Right atrium auricular region (tissue), 2 donors: ENCODE data around the gene DMAC1. TPM values are rescaled to one million over a fixed set of nuclear protein-coding genes. Genes with fewer than 3 reads are reported as not detected.

Experiments used
- DNase-seq: peaks from one replicate; pipeline ENCODE4 v3.0.0-alpha.2; 2019; ENCODE audit warnings: low spot score
- H3K27ac ChIP-seq, 2 donors: fragments of 200-600 bp; sonication (generic); 1 replicate in 1 of 2; 2 replicates in 1 of 2; pipeline ENCODE4 v1.5.1; 2016 to 2019
- H3K27me3 ChIP-seq, 2 donors: fragments of 200-600 bp; sonication (generic); one replicate each; pipeline versions ENCODE4 v1.5.1 to v1.6.0; 2017 to 2019
- H3K36me3 ChIP-seq: fragments of 200-600 bp; sonication (generic); one replicate; pipeline ENCODE4 v1.5.1; 2016
- H3K4me1 ChIP-seq, 2 donors: fragments of 200-600 bp; sonication (generic); one replicate each; pipeline versions ENCODE4 v1.5.1 to v1.6.0; 2017 to 2019
- H3K4me3 ChIP-seq, 2 donors: fragments of 200-600 bp; sonication (generic); 1 replicate in 1 of 2; 2 replicates in 1 of 2; pipeline ENCODE4 v1.5.1; 2017 to 2019; ENCODE audit warnings: mild to moderate bottlenecking in 1 of 2, moderate library complexity in 1 of 2
- H3K9me3 ChIP-seq, 2 donors: fragments of 200-600 bp; sonication (generic); one replicate each; pipeline ENCODE4 v1.5.1; 2019
- CTCF ChIP-seq, 2 donors: fragments of 200-600 bp; sonication (generic); IDR thresholded peaks; one replicate each; pipeline ENCODE4 v1.5.1; 2019; ENCODE audit warnings: antibody characterized with exemption in 2 of 2
- total RNA-seq, 2 donors: library from RNA; depleted of rRNA; stranded (reverse); fragments of >200 nt; gene quantifications; one replicate each; pipeline ENCODE4 v1.1.0, GENCODE V29; 2016

The DMAC1 gene
- 10 to 100 TPM; 21.0 to 30.7 TPM for total RNA-seq

DNA sequence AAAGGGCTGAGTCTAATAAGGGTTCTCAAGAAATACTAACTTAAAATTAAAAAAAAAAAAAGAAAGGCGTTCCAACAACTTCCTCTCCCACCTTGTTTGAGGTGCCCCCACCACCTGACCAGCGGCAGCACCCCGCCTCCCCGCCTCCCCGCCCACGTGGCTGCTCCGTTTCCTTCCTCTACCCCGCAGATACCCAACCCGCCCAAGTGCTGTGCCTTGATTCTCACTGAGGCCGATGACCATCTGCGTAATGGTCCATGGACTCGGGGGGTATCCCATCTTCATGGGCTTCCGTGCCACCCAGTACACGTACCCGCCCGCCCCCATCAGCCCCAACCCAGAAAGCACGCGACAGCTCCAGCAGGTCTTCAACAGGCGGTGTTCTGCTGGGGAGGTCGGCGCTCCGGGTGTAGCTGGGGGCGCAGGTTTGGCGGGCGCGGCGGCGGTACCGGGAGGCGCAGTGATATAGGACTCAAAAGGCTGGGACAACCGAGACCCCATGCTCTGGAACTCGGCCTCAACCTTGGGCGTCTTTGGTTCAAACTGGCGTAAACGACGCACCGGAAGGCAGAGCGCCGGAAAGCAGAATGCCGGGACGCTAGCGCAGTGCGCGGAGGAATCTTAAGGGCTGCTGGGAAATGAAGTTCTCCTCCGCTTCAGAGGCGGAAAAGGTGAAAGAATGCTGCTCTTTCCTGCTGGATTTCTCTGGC lies at the start of gene DMAC1:
Gene DMAC1 (minus strand): TSS at position 545 of the 710 bp plus-strand sequence. CDS start 44 bp downstream, at position 501.
- H3K27ac ChIP-seq: peak within 1 kb of the TSS; percentile 93 to 94
- H3K4me1 ChIP-seq: peaks cover 0 to 7% of the 10 kb centered on the region in 2 donors
- TF ChIP-seq CTCF (IDR thresholded peaks at IDR 0.05): no peak
- H3K27me3 ChIP-seq: no peaks in the 10 kb centered on the region
- H3K4me3 ChIP-seq: peak within 1 kb of the TSS; percentile 81 to 98
- DNase-seq: peak; percentile 76
- H3K9me3 ChIP-seq: no peaks in the 10 kb centered on the region
- peaks cover 11% of the 10 kb centered on the region for H3K36me3 ChIP-seq

GRCh38 chr9:7849362-7849761 lies 49.8 kb upstream of the DMAC1 start:
- Histone ChIP-seq H3K9me3 (no peaks in the 10 kb centered on the region), H3K27me3 (no peaks in the 10 kb centered on the region), H3K4me1 (no peaks in the 10 kb centered on the region), H3K27ac (no peak overlapping the region), H3K4me3 (no peak overlapping the region), H3K36me3 (no peaks in the 10 kb centered on the region)
- DNase-seq: no peak
- no peak for TF ChIP-seq CTCF (IDR thresholded peaks at IDR 0.05)

DNA sequence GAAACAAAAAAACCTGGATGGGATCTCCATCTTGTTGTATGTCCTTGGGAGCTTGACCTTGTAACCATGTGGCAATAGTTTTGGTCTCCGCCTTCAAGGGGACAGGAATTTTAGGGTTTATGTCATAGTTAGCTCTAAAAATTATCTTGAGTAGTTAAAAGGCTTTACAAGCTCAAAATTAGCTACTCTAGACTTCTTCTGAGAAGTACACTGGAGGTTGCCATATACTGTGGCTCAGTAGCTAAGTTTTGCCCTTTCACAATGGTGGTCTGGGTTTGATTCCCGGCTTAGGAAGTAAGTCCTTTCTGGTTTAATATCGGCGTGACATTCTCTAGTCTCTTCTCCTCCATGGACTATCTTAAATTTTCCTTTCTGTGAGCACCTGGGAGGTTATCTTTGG lies 48.9 kb upstream of the DMAC1 start:
- Histone ChIP-seq H3K27me3 (no peaks in the 10 kb centered on the region), H3K4me3 (no peak overlapping the region), H3K27ac (no peak overlapping the region), H3K4me1 (no peaks in the 10 kb centered on the region), H3K36me3 (no peaks in the 10 kb centered on the region), H3K9me3 (no peaks in the 10 kb centered on the region)
- DNase-seq: no peak
- no peak for TF ChIP-seq CTCF (IDR thresholded peaks at IDR 0.05)

- Histone ChIP-seq H3K9me3 (no peaks in the 10 kb centered on the region), H3K4me1 (no peaks in the 10 kb centered on the region), H3K36me3 (no peaks in the 10 kb centered on the region), H3K4me3 (no peak overlapping the region), H3K27me3 (no peaks in the 10 kb centered on the region), H3K27ac (no peak overlapping the region)
- TF ChIP-seq CTCF (IDR thresholded peaks at IDR 0.05): peak in 1 of 2 donors; percentile 39
- no peak for DNase-seq
These were observed 44.7 kb upstream of the DMAC1 start for GRCh38 chr9:7844242-7844641.

DNA sequence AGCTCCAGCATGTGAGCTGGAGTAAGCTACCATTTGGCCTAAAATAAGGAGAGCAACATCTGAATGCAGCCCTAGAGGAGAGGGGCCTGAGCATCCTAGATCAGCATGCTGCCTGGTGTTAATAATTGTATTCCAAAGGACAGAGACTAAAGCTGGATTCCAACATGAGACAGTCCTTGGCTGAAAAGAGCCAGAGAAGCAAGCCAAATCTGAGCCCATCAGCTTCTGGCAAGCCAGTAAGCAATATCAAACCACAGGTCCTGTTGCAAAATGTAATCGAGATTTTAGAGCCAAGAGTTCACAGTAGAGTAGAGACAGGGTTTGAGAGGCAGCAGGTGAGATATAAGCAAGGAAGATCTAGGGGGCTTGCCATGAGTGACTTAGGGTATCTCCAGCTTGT lies 42.3 kb upstream of the DMAC1 start:
- H3K36me3 ChIP-seq: no peaks in the 10 kb centered on the region
- no peak overlapping the region for H3K4me3 ChIP-seq
- H3K4me1 ChIP-seq: no peaks in the 10 kb centered on the region
- no peak overlapping the region for H3K27ac ChIP-seq
- no peaks in the 10 kb centered on the region for H3K9me3 ChIP-seq
- no peak for TF ChIP-seq CTCF (IDR thresholded peaks at IDR 0.05)
- DNase-seq: no peak
- H3K27me3 ChIP-seq: no peaks in the 10 kb centered on the region

DNA sequence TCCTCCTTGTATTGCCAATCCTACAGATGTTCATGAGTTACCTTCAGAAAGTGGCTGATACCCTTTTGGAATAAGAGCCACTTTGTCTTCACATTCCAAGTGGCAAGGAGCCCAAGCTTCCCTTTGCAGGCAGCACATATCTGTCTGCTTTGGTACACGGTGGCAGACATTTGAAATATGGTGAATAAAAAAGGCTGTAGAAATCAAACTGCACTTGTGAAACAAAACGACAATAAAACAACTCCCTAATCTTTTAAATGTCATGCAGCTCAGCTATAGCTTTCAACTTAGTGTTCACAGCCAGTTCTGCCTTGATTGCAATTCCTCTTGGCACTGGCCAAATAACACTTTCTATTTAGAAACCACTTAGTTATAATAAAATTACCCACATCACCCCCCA lies 35.0 kb upstream of the DMAC1 start:
- Histone ChIP-seq H3K4me1 (no peaks in the 10 kb centered on the region), H3K36me3 (no peaks in the 10 kb centered on the region), H3K27me3 (no peaks in the 10 kb centered on the region), H3K4me3 (no peak overlapping the region), H3K9me3 (no peaks in the 10 kb centered on the region), H3K27ac (no peak overlapping the region)
- no peak for TF ChIP-seq CTCF (IDR thresholded peaks at IDR 0.05)
- DNase-seq: no peak
